H1 (cell line): ENCODE data around the gene MCHR2. TPM values are rescaled to one million over a fixed set of nuclear protein-coding genes. Genes with fewer than 3 reads are reported as not detected.

Experiments used
- RBBP5 ChIP-seq: IDR thresholded peaks from 2 replicates; pipeline ENCODE4 v1.7.1; 2012; ENCODE audit warnings: low read depth, mild to moderate bottlenecking, inconsistent platforms, low read length, moderate library complexity, borderline replicate concordance
- SAP30 ChIP-seq: fragments of 300-600 bp; sonication (generic); IDR thresholded peaks from 2 replicates; pipeline ENCODE4 v1.7.1; 2012; ENCODE audit warnings: low read length, moderate library complexity, mild to moderate bottlenecking, inconsistent platforms; ENCODE audit not compliant: insufficient read depth, insufficient replicate concordance
- SP1 ChIP-seq: IDR thresholded peaks from 2 replicates; pipeline ENCODE4 v1.6.1; 2011; ENCODE audit warnings: low read depth, low read length
- SP2 ChIP-seq: IDR thresholded peaks from 2 replicates; pipeline ENCODE4 v1.6.1; 2012; ENCODE audit warnings: mild to moderate bottlenecking, low read length, inconsistent platforms
- SRF ChIP-seq: IDR thresholded peaks from 2 replicates; pipeline ENCODE4 v1.6.1; 2011; ENCODE audit warnings: mild to moderate bottlenecking, low read depth, low read length, moderate library complexity
- polyA plus RNA-seq, 7 experiments: library from polyadenylated mRNA; depleted of rRNA in 3 of 7; stranded (reverse) in 5 of 7; unstranded in 2 of 7; fragments of >200 nt in 5 of 7; fragments of 200-250 nt in 2 of 7; gene quantifications; 1 replicate in 5 of 7; 2 replicates in 1 of 7; 4 replicates in 1 of 7; pipeline versions ENCODE4 v1.2.1 to v1.2.3, GENCODE V29; 2011 to 2013; ENCODE audit warnings: missing spikeins in 2 of 7, mixed read lengths in 2 of 7
- total RNA-seq: library from RNA; stranded (reverse); fragmentation: NEBNext Ultra II Directional; extraction: Animal tissue kit (Norgen Biotek cat#: 25700); gene quantifications from 2 replicates; pipeline ENCODE4 v1.2.1, GENCODE V29; 2021

Gene MCHR2
- total and polyA plus RNA-seq, 2 of the 8 experiments (the other 6 are each of a cell fraction or from before 2014, with no cell fraction given) = not detected

GRCh38 chr6:99879431-99879830 is 114.6 kb downstream of the MCHR2 start (continued):
- TF ChIP-seq SP2 (no peak), RBBP5 (no peak), SAP30 (no peak), SRF (no peak), SP1 (no peak)
